Stimulated activated CD4-positive, alpha-beta T cell treated with anti-CD3 and anti-CD28 coated beads, Interleukin-12 subunit alpha, Interleukin-12 subunit beta, amount 100 ng/mL, for 24 hours (primary cell): ENCODE data around the gene AIRE.
A peak's percentile ranks its signal among the peaks of the same experiment; 100 is the strongest.
"Not testable (repeated sequence)": the region's sequence is repeated elsewhere in the genome, so short reads cannot be mapped to it uniquely, and the experiment has no call there.

Source experiments
- DNase-seq, 2 experiments: peaks; one replicate each; pipeline ENCODE4 v3.0.0-alpha.2; 2020; ENCODE audit warnings: low read depth in 2 of 2

Gene AIRE

DNA sequence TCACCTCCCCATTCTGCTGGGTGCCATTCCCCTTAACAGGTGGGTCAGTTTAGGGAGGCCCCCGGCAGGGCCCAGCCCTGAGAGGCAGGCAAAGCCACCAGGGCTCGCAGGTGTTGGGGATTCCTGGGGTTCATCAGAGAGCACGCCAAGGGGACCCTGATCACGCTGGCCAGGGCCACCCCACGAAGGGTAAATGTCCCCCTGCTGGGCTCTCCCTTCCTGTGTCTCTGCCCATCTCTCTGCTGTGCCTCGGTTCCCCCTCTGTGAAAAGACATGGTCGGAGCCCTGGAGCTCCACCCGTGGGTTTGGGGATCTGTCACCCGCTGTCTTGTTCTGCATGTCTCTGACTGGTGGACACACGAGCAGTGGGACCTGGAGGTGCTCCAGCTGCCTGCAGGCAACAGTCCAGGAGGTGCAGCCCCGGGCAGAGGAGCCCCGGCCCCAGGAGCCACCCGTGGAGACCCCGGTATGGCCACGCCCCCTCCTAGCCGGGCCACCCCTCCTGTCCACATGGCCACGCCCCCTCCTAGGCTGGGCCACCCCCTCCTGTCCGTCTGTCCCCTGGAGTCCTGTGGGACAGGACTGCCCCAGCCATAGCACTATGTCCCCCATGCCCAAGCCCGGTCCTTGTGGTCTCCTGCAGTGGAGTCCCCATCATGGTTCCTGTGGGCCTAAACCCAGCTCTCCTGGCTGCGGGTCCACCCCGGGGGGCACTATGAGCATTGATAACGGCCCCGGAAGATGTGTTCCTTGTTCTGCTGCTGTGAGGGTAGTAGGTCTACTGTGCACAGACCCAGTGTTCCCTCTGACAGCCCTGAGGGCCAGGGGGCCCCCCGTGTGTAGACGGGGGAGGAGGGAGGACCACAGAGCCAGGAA is 6.5 kb downstream of the AIRE start:
- DNase-seq: no peak

DNA sequence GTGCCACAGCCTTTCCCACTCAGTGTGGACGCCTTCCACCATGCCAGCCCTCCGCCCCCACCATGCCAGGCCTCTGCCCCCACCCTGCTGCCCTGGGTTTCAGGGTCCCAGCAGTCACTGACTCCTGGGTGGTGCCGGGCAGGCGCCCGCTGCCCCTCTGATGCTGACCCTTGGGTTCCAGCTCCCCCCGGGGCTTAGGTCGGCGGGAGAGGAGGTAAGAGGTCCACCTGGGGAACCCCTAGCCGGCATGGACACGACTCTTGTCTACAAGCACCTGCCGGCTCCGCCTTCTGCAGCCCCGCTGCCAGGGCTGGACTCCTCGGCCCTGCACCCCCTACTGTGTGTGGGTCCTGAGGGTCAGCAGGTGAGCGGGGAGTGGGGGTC is 7.1 kb downstream of the AIRE start:
- no peak for DNase-seq

DNA sequence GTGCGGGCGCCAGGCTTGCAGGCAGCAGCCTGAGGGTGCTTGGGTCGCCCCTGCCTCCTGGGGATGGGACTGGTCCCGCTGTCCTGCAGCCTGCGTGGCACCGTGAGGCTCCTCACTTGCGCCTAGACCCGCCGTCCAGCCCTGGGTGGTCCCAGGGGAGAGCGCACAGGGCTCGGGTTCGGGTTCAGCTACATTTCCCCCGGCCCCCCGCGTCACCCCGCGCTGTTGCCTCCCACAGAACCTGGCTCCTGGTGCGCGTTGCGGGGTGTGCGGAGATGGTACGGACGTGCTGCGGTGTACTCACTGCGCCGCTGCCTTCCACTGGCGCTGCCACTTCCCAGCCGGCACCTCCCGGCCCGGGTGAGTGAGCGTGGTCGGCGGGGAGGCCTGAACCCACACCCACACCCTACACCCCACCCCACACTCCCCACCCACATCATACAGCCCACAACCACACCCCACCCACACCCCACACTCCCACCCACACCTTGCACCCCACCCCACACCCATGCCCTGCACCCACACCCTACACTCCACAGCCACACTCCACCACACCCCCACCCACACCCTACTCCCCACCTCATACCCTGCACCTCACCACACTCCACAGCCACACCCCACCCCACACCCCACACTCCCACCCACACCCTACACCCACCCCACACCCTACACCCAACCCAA is 8.0 kb downstream of the AIRE start:
- DNase-seq: no peak

DNA sequence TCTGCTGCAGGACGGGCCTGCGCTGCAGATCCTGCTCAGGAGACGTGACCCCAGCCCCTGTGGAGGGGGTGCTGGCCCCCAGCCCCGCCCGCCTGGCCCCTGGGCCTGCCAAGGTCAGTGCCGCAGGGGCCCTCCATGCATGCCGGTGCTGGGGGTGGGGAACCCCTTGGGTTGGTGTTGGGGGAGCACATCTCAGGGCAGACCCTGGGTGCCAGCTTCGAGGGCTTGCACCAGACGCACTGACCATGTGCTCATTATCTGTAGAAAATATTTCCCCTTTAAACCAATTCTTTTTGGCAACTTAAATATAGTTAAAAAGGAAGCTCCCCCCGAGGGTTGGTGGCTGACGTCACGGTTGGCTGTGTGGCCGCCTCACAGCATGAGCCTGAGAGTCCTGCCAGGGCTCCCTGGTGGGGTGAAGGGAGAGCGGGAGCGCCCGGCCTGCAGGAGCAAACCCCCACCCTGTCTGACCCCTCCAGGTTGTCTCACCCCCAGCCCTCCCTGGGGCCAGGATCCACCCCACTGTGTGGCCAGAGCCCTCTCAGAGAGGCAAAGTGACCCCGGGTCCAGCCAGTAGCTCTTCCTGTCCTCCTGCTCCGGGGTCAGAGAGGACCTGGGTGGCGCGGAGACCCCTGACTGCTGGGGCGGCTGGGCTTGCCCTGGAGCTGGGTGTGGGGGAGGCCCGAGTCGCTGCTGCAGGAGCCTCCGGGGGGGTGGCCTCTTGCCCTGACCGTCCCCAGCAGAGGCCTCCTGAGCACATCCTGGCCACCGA is 8.9 kb downstream of the AIRE start:
- DNase-seq: no peak

DNA sequence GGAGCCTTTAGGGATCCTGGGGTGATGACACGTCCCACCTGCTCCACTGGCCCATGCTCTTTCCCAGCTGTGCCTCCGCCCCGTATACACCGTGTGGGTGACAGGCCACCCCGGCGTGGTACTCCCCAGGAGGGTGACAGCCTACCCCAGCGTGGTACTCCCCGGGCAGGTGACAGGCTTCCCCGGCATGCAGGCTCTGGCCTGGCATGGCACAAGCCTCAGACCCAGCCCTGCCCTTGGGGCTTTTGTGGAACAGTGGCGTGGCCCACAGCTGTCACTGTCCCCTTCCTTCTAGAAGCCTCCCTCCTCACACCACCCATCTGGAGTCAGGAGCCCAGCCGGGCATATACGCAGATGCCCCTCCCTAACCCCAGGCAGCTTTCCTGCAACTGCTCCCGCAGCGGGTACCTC is 9.5 kb downstream of the AIRE start:
- DNase-seq: no peak

DNA sequence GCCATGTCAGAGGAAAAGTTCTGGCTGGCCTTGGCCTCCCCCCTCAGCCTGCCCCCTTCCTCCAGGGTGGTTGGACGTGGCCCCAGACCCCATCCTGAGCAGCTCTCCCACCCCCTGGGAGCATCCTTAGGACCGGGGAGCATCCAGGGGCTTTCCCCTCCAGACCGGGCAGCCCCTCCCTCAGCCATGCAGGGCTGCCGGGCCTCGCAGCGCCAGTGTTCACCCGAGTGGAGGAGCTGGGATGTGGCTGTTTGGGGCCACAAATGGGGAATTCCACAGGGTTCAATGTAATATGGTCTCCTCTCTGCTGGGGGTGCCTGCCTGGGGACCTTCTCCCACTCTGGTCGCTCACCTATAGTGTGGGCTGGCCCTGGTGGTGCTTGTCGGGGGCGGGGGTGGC is 10.0 kb downstream of the AIRE start:
- DNase-seq: no peak

DNA sequence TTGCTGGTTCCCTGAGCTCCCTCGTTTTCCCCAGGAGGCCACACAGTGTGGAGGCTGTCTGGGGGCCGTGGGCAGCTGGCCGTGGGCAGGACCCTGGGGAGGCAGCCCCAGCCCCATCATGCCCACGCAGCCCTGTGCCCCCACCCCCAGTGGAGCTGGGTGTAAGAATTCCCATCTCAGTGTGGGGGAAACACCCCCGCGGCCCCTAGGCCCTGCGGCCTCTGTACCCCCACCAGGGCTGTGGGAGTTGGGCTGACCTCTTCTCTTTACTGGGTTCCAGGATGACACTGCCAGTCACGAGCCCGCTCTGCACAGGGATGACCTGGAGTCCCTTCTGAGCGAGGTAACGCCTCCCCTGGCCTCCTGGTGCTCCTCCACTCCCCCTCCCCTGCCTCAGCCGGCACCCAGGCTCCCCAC is 10.4 kb downstream of the AIRE start:
- DNase-seq: no peak

DNA sequence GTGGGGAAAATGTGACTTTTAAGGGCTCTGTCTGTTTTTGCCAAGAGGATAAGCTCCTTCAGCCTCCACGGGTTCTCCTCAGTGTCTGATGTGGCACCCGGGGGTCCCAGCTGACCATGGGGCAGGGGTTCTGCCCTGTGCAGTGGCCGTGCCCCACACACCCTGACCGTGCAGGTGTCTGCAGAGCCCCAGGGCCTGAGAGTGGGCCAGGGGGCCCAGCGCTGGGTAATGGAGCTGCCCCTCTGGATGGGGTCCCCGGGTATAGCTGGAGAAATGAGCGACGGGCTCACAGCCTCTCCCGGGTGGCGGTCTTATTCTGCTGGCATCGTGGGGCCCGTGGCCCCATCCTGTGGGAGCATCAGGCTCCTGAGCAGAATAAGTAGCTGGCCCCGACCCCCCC is 11.2 kb downstream of the AIRE start:
- no peak for DNase-seq

DNA sequence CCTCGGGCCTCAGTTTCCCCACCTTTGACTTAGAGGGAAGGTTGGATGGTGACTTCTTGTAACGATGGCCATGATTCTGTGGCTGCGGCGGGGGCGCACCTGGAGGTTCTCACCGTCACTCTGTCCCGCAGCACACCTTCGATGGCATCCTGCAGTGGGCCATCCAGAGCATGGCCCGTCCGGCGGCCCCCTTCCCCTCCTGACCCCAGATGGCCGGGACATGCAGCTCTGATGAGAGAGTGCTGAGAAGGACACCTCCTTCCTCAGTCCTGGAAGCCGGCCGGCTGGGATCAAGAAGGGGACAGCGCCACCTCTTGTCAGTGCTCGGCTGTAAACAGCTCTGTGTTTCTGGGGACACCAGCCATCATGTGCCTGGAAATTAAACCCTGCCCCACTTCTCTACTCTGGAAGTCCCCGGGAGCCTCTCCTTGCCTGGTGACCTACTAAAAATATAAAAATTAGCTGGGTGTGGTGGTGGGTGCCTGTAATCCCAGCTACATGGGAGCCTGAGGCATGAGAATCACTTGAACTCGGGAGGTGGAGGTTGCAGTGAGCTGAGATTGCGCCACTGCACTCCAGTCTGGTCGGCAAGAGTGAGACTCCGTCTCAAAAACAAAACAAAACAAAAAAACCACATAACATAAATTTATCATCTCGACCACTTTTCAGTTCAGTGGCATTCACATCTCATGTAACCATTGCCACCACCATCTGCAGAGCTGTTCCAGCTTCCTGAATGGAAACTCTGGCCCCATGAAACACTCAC is 12.0 kb downstream of the AIRE start:
- peak; percentile 61 to 77 for DNase-seq

DNA sequence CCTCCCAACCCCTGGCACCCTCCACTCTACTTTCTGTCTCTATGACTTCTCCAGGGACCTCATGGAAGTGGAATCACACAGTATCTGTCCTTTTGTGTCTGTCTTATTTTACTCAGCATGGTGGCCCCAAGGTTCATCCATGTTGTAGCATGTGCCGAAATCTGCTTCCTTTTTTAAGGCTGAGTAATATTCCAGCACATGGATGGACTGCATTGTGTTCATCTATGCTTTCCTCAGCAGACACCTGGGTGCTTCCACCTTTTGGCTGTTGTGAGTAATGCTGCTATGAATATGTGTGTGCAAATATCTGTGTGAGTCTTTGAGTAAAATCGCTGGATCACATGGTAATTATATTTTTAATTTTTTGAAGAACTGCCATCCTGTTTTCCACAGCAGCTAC is 12.6 kb downstream of the AIRE start:
- no peak for DNase-seq

DNA sequence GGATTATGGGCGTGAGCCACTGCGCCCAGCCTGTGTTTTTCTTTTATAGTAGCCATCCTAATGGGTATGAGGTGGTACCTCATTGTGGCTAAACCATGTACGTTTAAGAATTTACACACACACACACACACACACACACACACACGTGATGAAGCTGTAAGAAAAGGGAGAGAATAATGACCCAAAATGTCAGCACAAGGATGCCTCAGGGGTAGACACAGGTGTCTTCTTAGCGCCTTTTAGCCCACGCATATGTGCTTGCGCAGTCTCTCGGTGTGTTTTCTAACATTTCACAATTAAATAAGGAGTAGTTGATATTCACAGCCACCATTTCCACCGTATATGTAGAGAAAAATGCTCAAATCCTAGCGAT is 13.4 kb downstream of the AIRE start:
- DNase-seq: no peak

DNA sequence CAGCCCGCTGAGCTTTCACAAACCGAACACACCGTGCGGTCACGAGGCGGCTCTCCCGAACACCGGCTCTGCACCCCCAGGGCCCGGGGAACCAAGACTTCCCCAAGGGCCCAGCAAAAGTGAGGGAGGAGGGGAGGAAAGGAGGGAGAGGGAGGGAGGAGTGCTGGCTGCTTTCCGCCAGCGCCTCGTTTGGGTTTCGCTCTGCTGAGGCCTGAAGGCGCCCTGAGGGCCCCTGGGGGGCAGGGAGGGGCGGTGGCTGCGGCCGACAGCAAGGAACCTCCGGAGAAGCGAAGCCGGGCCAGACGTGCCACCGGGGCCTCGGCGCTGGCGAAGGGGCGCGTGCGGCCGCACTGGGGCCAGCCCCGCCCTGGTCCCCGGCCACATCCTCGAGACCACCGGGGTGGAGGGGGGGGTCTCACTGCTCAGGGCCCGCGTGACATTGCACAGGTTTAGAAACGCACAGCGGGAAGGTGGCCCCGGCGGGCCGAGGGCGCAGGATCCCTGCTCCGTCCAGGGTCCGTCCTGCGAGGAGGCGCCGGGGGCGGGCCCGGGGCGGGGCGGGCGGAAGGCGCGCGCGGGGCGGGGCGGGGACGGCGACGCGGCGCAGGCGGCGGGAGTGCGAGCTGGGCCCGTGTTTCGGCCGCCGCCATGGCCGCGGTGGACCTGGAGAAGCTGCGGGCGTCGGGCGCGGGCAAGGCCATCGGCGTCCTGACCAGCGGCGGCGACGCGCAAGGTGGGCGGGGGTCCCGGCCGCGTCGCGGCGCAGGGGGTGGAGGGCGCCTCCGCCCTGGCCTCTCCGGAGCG is 14.0 kb downstream of the AIRE start, which contains the start of gene PFKL:
Gene PFKL (plus strand): TSS at position 596 of the 804 bp plus-strand sequence. CDS start 53 bp downstream, at position 649.
- peak; percentile 36 to 65 for DNase-seq

DNA sequence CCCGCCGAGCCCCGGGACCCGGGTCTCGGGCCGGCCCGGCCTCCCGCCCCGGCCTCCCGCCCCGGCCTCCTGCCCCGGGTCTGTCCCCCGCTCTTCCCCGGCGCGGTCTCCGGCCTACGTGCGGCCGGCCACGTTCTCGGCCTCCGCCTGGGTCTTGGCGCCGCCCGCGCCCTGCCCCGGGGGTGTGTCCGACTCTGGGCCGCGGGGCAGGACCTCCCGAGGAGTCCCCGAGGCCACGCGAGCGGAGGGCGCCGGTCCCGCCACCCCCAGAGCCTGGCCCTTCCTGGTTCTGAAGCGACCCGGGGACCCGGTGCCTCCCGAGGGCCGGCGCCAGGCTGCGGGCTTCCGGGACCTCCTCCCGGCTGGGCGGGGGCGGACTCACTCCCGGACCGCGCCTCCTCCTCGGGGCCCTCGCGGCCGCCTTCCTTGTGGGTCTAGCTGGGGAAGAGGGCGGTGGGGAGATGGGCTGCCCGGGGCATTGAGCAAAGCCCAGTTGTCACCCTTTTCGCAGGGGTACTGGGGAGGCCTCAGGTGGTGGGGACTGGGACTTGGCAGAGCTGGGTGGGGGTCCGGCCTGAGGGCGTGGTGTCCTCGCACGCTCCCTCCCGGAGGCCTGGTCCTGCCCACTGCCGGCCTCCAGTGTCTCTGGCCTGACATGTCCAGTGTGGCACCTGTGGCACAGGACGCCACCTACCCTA is 14.7 kb downstream of the AIRE start:
- peak; percentile 29 to 64 for DNase-seq

DNA sequence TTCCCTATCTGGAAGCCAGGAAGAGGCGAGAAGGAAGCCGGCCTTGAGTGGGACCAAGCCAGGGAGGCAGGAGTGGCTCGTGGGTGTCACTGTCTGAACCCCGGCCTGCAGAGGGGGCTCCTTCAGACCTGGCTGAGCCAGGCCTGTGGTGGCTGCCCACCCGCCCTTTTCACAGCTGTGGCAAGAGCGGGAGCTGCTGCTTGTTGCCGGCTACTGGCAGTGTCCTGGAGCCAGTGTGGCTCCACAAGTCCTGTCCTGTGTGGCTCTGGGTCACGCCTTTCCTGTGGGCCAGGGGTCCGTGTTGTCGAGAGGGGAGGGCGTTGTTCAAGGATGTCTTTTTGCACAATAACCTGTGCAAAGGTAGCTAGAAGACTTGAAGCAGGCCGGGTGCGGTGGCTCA is 15.5 kb downstream of the AIRE start:
- DNase-seq: no peak

DNA sequence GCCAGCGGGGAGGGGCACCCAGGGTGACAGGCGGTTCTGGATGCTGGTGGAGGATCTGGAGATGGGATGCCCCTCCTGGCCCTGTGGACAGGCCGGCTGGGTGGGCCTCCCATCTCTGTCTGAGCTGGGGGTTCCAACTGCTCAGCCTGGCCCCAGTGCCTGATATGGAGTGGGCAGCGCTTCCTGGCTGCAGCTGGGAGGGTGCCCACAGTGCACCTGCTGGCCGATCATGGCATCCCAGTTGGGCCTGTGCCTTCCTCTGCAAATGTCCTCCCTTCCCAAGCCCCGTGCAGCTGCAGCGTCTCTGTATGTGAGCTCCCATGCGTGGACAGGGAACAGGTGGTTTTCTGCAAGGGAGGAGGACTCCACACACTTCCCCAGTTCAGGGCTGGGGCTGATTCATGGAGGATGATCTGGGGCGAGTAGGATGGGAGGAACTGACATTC is 16.3 kb downstream of the AIRE start:
- DNase-seq: no peak

DNA sequence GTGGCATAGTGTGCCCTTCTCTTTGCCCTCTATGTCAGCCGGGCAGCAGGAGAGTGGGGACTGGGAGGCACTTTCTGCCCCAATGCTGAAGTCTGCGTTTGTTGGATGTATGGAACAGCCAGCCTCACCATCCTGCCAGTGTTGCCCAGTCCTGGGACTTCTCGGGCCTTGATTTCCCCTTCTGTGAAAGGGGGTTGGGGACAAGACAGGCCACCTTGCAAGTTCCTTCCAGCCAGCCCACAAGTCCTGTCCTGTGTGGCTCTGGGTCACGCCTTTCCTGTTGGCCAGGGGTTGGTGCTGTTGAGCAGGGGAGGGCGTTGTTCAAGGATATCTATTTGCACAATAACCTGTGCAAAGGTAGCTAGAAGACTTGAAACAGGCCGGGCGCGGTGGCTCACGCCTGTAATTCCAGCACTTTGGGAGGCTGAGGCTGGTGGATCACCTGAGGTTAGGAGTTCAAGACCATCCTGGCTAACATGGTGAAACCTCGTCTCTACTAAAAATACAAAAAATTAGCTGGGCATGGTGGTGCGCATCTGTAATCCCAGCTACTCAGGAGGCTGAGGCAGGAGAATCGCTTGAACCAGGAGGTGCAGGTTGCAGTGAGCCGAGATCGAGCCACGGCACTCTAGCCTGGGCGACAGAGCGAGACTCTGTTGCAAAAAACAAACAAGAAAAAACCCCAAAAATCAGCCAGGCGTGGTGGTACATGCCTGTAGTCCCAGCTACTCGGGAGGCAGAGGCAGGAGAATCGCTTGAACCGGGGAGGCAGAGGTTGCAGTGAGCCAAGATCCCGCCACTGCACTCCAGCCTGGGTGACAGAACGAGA is 17.1 kb downstream of the AIRE start:
- not testable (repeated sequence) for DNase-seq

DNA sequence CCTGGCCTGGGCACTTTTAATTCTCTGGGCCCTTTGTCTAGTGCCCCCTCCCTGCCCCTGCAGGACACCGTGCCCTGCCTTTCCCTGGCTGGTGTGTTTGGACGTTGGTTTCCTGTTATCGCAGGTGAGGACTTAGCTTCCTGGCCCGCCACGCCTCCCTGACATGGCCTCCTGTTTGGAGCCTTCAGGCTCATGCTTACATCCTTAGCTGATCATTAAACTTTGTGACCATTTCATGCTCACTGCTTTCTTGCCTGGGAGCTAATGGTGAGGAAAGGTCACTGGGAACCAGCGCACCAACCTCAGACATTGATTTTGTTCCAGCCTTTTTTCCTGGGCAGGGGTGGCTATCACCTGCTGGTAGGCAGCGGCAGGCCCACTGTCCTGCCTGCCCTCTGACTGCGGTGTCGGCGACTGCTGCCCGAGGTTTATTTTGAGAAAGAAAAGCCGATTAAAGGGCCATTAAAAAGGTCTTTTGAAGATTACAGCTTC is 17.9 kb downstream of the AIRE start:
- DNase-seq: no peak

DNA sequence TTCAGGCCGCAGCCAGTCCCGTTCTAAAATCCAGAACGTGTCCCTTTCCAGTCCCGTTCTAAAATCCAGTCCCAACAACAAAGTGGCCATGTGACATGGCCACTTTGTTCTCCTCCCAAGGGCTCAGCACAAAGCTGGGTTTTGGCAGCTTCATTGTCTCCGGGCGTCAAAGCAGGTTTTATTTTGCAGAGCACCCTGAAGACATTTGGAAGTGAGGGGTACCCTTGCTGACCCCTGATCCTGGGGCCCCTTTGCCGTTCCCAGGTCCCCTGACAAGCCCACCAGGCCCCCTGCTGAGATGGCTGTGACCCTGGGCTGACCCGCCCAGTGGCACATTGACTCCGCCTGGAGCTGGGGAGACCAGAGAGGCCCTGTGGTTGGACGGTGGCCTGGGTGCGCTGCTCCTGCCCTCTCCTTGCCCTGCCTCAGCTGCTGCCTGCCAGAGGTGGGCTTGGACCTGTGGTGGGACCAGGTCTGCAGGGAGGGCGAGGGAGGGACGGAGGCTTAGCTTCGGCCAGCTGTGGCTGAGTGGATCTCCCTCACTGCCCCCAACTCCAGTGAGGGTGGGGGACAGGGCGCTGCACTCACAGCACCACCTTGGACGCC is 18.4 kb downstream of the AIRE start:
- no peak for DNase-seq

DNA sequence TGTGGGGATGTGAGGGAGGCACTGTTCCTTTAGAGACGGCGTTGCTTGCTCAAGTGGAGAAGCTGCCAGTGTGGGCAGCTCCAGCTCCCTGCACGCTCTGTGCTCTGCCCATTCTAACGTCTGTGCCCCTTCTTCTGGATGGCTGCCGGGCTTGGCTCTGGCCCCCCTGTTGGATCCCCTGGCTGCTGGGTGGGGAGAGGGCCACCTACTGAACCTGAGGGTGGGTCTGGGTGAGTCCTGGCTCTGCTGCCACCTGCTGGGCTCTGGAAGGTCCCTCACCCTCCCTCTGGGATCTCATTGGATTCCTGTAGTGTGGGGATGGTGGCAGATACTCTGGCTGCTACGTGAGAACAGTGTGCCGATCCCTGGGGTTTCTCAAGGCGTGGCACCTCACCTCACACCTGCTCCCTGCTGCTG is 19.2 kb downstream of the AIRE start:
- DNase-seq: peak in 1 of 2 experiments; percentile 37
